ENCODE data around the gene CNTN5. TPM values are rescaled to one million over a fixed set of nuclear protein-coding genes. Genes with fewer than 3 reads are reported as not detected.

The CNTN5 gene
- total and polyA plus RNA-seq, 10 of the 15 experiments (the other 5 are each of a cell fraction or from before 2014, with no cell fraction given): 0.01 TPM; not detected in 9

DNA sequence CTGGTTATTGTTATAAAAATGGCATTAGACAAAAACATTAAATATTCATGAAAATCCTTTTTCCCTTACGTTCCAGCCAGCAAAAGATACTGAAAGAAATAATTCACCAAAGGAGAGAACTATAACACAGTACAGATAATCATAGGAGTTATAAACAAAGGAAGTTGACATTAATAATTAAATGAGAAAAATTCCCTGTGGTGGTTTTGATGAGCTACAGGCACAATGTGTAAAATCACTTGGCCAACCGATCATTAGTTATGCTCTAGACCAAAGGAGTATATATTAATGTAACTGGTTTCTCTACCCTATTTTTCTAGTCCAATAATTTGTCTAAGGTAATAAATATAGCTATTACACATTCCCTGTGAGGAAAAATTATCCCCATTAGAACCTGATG is 534.7 kb downstream of the CNTN5 start (continued):
- TF ChIP-seq ZBTB40 (IDR thresholded peaks at IDR 0.05; ENCODE audit: borderline replicate concordance) (no peak), TARDBP (IDR thresholded peaks at IDR 0.05; ENCODE audit: borderline replicate concordance) (no peak), MXI1 (IDR thresholded peaks at IDR 0.05; ENCODE audit: low read depth, low read length) (no peak)

DNA sequence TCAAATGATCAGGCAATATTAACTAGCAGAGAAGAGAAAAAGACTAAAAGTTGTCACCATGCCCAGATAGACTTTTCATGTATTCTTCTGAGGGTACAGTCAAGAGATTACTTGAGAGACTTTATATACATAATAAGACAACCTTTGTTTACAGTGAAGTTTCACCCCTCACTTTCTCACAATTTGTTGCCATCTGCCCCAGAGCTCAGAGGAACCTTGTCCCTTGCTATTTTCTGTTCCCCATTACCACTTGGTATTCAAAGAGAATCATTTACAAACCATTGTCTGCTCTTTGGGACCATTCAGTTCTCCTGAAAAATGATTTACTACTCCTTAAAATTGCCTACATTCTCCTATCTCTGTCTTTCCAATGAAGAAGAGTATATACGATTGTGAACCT is 544.6 kb downstream of the CNTN5 start:
- CTCF ChIA-PET: interaction anchor here (0.9 kb wide), 1 partner anchor 122 kb away, joined by 3 read pairs; no protein-coding TSS in a partner anchor
- BruUV-seq (replicated peaks): no TSS peak
- TF ChIP-seq CEBPB (IDR thresholded peaks at IDR 0.05; ENCODE audit: borderline replicate concordance in 1 of 2, low read depth in 2 of 2, low read length in 2 of 2): no peak
- TF ChIP-seq SMARCA5 (IDR thresholded peaks at IDR 0.05): no peak
- TF ChIP-seq, protein P1, sequence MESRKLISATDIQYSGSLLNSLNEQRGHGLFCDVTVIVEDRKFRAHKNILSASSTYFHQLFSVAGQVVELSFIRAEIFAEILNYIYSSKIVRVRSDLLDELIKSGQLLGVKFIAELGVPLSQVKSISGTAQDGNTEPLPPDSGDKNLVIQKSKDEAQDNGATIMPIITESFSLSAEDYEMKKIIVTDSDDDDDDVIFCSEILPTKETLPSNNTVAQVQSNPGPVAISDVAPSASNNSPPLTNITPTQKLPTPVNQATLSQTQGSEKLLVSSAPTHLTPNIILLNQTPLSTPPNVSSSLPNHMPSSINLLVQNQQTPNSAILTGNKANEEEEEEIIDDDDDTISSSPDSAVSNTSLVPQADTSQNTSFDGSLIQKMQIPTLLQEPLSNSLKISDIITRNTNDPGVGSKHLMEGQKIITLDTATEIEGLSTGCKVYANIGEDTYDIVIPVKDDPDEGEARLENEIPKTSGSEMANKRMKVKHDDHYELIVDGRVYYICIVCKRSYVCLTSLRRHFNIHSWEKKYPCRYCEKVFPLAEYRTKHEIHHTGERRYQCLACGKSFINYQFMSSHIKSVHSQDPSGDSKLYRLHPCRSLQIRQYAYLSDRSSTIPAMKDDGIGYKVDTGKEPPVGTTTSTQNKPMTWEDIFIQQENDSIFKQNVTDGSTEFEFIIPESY (IDR thresholded peaks at IDR 0.05): no peak
- no peak for TF ChIP-seq LARP7 (IDR thresholded peaks at IDR 0.05)
- TF ChIP-seq CBX3 (IDR thresholded peaks at IDR 0.05; ENCODE audit: borderline replicate concordance, low read depth): no peak
- TF ChIP-seq, protein P2, sequence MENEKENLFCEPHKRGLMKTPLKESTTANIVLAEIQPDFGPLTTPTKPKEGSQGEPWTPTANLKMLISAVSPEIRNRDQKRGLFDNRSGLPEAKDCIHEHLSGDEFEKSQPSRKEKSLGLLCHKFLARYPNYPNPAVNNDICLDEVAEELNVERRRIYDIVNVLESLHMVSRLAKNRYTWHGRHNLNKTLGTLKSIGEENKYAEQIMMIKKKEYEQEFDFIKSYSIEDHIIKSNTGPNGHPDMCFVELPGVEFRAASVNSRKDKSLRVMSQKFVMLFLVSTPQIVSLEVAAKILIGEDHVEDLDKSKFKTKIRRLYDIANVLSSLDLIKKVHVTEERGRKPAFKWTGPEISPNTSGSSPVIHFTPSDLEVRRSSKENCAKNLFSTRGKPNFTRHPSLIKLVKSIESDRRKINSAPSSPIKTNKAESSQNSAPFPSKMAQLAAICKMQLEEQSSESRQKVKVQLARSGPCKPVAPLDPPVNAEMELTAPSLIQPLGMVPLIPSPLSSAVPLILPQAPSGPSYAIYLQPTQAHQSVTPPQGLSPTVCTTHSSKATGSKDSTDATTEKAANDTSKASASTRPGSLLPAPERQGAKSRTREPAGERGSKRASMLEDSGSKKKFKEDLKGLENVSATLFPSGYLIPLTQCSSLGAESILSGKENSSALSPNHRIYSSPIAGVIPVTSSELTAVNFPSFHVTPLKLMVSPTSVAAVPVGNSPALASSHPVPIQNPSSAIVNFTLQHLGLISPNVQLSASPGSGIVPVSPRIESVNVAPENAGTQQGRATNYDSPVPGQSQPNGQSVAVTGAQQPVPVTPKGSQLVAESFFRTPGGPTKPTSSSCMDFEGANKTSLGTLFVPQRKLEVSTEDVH (IDR thresholded peaks at IDR 0.05; ENCODE audit: low read depth, partially characterized antibody): no peak
- TF ChIP-seq STAT3 (IDR thresholded peaks at IDR 0.05; ENCODE audit: low read depth, low read length): no peak
- TF ChIP-seq NR2F1 (conservative IDR thresholded peaks at IDR 0.05): no peak
- no peak for TF ChIP-seq HCFC1 (IDR thresholded peaks at IDR 0.05; ENCODE audit: low read length)
- no peak for TF ChIP-seq NFYB (IDR thresholded peaks at IDR 0.05; ENCODE audit: insufficient read depth, low read depth, low read length)
- no peak for TF ChIP-seq POU2F2 (IDR thresholded peaks at IDR 0.05; ENCODE audit: borderline replicate concordance, low read depth, low read length)
- no peak for TF ChIP-seq FOXK2 (IDR thresholded peaks at IDR 0.05)

More for the DNA sequence above, 544.6 kb downstream of the CNTN5 start:
- H3K4me1 ChIP-seq (ENCODE audit: control insufficient read depth, insufficient read depth, low read length): no peaks in the 10 kb centered on the region
- ATAC-seq (no peak), FAIRE-seq (no peak), DNase-seq (ENCODE audit: low read depth, low spot score) (peak; percentile 23)
- no peaks in the 10 kb centered on the region for H3K79me2 ChIP-seq (ENCODE audit: control insufficient read depth, insufficient read depth, low read length)
- 0% methylated on average over 1 of the region's 1 CpG for WGBS (ENCODE audit: insufficient coverage, insufficient replicate concordance, low lambda C conversion rate, missing lambda C conversion rate)
- no peak overlapping the region for H3K27ac ChIP-seq (ENCODE audit: control insufficient read depth, insufficient read depth)
- RAD21 ChIA-PET (ENCODE audit: unreplicated experiment): interaction anchor here (1.0 to 1.1 kb wide), 2 partner anchors 30 to 102 kb away, joined by 3 to 6 read pairs; no protein-coding TSS in a partner anchor
- H3K36me3 ChIP-seq (ENCODE audit: control insufficient read depth in 2 of 2, insufficient read depth in 2 of 2, low read length in 1 of 2): no peaks in the 10 kb centered on the region
- no peak overlapping the region for H2AFZ ChIP-seq (ENCODE audit: control insufficient read depth, low read depth, low read length)
- H3K4me2 ChIP-seq (ENCODE audit: control insufficient read depth, insufficient read depth): no peak overlapping the region
- POLR2A ChIA-PET: interaction anchor here (1.3 kb wide), 1 partner anchor 58 kb away, joined by 4 read pairs; no protein-coding TSS in a partner anchor
- intact Hi-C loops (cut with micrococcal nuclease; ENCODE audit: unreplicated experiment) (no loop called here), in situ Hi-C loops (cut with MboI) (no loop called here)
- H3K4me3 ChIP-seq: no peak overlapping the region
- no peaks in the 10 kb centered on the region for H3K27me3 ChIP-seq (replicated peaks in 1 of 2; ENCODE audit: control insufficient read depth in 2 of 2, insufficient read depth in 2 of 2, low read length in 1 of 2)
- no peaks in the 10 kb centered on the region for H3K9me3 ChIP-seq (replicated peaks; ENCODE audit: control insufficient read depth, insufficient read depth, low read length)
- no peak overlapping the region for H3K9ac ChIP-seq (ENCODE audit: control insufficient read depth, insufficient read depth, low read length)
- H4K20me1 ChIP-seq (ENCODE audit: control insufficient read depth, insufficient read depth): no peaks in the 10 kb centered on the region
- SMC1A ChIA-PET (ENCODE audit: uncharacterized antibody, unreplicated experiment): interaction anchor here (1.0 to 5.4 kb wide), 4 partner anchors 10 to 70 kb away, joined by 3 to 25 read pairs (median 5); no protein-coding TSS in a partner anchor
